Activated T-cell treated with anti-CD3 and anti-CD28 coated beads for 24 hours (primary cell): ENCODE results near the gene STAT5A.
A peak's percentile ranks its signal among the peaks of the same experiment; 100 is the strongest.
"Not testable (repeated sequence)": the region's sequence is repeated elsewhere in the genome, so short reads cannot be mapped to it uniquely, and the experiment has no call there.

Source experiments
- DNase-seq: peaks from one replicate; pipeline ENCODE4 v3.0.0-alpha.2; 2020; ENCODE audit warnings: low read depth

Gene STAT5A

GRCh38 chr17:42287977-42288802 is at the start of gene STAT5A:
TSS of gene STAT5A (plus strand) at chr17:42288498. CDS start at chr17:42289412, 914 bp downstream.
- DNase-seq, result peak; percentile 64

GRCh38 chr17:42239576-42239975 is 48.7 kb upstream of the STAT5A start:
- DNase-seq, result not testable (repeated sequence)

- no peak for DNase-seq
Observed at GRCh38 chr17:42240201-42240600, 48.1 kb upstream of the STAT5A start.

- not testable (repeated sequence) for DNase-seq
Observed at GRCh38 chr17:42240863-42241262, 47.4 kb upstream of the STAT5A start.

DNA sequence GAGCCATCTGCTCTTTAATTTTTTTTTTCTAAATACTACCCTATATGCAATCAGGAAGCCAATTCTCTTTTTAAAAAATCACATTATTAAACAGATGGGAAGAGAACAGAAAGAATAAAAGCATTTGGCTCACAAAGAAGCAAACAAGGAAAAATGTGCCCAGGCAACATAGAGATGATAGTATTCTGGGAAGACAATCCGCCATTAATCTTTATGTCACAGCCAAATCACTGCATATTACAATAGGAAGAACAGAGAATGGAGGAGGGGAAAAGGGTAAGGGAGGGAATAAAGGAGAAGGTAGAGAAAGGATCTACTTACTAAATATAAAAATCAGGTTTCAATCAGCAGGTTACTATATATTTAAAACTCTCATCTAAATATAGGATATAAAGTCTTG is 46.4 kb upstream of the STAT5A start:
- DNase-seq, result no peak

DNA sequence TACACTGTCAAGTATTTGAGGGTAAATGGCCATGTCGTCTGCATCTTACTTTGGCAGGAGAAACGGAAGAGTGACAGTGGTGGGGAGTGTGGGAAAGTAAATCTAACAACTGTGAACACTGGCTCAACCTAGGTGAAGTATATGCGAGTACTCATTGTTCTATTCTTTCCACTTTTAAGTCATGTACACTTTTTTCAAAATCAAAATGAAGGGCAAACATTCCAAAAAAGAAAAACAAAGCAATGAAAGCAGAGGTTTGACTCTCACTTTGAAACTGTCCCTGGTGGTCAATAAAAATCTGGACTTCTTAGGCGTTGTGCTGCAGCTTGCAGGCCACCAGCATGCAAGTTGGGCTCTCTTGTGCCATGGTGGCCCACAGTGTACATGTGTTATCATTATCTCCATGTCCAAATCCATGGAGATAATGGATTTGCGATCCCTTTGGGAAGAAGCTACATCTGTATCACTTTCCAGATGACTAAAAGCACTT is 44.8 kb upstream of the STAT5A start:
- DNase-seq, result no peak

DNA sequence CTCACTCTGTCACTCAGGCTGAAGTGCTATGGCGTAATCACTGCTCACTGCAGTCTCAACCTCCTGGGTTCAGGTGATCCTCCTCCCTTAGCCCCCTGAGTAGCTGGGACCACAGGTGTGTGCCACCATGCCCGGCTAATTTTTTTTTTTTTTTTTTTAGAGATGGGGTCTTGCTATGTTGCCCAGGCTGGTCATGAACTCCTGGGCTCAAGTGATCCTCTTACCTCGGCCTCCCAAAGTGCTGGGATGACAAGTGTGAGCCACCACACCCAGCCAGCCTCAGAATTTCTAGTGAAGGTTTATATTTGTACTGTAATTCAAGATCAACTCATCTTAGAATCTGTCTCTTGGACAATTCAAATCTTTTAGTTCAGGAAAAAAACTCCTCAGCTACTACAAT is 44.2 kb upstream of the STAT5A start:
- not testable (repeated sequence) for DNase-seq

DNA sequence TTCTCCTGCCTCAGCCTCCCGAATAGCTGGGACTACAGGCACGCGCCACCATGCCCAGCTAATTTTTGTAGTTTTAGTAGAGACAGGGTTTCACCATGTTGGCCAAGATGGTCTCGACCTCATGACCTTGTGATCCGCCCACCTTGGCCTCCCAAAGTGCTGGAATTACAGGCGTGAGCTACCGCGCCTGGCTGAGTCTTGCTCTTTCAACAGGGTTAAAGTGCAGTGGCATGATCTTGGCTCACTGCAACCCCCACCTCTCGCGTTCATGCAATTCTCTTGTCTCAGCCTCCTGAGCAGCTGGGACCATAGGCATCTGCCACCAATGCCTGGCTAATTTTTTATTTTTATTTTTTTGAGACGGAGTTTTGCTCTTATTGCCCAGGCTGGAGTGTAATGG is 43.1 kb upstream of the STAT5A start:
- DNase-seq, result not testable (repeated sequence)

DNA sequence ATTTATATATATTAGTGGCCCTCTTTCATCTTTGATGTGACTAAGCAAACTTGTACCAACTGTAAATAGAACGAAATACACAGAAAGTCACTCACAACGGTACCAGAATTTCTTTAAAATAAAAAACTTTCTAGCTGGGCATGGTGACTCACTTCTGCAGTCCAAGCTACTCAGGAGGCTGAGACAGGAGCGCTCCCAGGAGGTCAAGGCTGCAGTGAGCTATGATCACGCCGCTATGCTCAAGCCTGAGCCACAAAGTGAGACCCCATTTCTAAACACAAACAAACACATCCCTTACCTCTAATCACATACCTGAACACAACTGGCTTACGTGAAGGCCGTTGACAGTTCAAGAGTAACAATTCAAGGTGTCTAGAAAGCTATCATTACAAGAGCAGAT is 41.8 kb upstream of the STAT5A start:
- DNase-seq, result no peak

DNA sequence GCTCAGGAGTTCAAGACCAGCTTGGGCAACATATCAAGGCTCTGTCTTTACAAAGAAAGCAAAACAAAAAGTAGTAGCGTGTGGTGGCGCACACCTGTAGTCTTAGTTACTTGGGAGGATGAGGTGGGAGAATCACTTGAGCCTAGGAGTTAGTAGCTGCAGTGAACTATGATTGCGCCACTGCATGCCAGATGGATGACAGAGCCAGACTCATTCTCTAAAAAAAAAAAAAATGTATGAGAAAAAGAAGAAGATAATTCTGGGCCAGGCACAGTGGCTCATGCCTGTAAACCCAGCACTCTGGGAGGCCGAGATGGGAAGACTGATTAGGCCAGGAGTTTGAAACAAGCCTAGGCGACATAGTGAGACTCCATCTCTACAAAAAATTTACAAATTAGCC is 40.6 kb upstream of the STAT5A start:
- DNase-seq, result no peak

DNA sequence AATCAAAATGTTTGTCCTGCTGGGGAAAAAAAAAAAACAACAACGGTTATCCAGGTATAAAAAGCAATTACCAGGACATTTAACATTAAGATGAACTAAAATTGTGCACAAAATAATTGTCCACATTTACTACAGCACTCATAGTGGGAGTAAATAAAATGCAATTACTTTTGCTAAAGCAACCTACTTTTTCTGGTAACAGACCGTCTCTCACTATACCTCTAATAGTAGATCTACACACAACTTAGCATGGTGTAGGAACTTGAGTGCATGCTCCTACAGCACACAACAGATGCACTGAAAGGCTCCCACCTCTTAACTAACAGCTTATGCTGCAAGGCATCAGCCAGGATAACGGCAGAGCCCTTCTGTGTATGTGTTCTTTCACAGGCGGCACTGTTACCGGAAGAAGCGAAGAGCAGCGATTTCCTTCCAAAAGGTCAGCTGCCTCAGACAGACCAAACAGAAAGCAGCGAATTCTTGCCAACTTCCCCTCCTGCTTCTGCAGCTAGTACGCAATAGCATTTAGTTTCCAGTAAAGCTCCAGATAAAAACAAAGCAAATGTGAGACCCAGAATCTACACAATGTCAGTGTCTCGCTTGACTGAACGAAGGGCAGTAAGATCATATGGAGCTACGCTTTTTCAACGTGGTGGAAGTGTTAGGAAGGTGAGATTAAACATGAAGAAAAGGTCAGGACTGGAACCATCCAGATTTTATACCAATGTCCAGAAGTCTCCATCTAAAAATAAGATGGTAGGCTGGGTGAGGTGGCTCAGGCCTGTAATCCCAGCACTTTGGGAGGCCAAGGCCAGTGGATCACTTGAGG is 39.7 kb upstream of the STAT5A start:
- peak; percentile 72 for DNase-seq

DNA sequence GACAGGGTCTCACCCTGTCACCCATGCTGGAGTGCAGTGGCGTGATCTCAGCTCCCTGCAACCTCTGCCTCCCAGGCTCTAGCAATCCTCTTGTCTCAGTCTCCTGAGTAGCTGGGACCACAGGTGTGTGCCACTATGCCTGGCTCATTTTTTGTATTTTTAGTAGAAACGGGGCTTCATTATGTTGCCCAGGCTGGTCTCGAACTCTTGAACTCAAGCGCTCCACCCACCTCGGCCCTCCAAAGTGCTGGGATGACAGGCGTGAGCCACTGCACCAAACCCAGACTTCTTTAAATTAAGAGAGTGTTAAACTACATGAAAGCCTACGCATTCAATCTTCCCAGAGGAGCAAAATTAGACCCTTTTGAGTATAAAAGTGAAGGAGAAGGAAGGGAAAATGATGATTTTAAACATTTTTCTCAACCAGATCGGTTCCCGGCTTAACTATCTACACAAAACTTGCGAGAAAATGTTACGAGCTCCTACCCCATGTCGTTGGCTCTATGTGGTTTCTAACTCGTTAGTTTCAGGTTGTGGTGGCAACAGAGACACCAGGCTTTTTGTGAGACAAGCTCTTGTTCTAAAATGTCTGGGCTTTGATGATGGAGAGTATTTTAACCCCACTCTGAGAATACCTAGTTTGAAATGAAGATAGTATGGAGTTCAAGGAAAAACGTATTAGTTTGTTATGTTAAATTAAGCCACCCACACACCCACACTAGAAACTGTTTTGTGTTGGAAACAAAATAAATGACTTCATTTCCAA is 38.4 kb upstream of the STAT5A start:
- DNase-seq, result no peak

DNA sequence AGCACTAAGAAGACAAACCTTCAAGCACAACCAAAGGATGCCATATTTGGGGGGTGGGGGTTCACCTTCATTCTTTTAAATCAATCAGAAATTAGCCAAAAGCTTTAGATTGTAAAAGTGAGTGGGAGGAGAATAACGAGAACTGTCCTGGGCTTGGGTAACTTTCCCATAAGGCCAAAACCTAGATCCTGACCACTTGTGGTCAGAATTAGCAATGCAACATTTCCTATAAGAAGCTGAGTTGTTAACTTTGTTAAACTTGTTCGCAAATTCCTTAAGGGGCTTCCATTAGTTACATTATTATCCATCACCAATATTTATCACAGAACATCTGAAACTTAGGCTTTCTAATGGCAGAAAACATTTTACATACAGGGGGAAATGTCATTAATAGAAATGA is 37.2 kb upstream of the STAT5A start:
- no peak for DNase-seq

DNA sequence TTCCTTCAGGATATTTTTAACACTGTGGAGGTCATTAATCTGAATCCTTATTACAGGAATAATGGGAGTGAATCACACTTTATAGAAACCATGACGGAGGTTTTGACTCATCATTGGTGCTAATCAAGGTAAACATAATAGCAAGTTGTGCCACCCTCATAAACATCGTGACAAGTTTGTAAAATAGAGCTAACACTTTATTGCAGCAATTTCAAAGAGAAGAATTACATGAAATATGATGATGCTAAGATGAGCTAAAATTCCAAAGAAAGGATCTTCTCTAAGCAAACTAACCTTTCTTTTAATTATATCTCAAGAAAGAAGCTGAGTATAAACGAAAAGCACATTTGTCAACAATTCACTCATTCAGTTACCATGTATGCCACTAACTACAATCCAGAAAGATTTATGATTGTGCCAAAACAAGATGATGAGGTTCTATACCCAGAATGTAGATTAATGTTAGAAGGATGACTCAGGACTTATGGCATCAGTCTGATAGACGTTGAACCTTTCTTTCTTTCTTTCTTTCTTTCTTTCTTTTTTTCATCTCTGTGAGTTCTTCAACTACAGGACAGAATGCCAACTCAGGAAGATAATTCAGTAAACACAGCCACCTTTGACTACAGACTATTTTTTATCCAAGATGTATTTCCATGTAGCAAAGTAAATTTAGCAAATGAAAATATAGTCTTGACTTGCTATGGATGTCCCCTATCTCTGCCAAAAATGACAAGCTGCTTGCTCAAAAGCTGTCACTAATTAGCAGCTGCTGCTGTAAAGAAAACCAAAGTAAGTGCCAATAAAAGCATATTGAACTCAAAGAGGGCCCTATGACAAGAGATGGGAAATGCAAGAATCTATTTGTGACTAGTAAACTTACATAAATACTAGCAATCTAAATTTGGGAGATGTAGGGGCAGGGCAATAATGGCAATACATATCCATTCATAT is 35.4 kb upstream of the STAT5A start:
- DNase-seq, result no peak

DNA sequence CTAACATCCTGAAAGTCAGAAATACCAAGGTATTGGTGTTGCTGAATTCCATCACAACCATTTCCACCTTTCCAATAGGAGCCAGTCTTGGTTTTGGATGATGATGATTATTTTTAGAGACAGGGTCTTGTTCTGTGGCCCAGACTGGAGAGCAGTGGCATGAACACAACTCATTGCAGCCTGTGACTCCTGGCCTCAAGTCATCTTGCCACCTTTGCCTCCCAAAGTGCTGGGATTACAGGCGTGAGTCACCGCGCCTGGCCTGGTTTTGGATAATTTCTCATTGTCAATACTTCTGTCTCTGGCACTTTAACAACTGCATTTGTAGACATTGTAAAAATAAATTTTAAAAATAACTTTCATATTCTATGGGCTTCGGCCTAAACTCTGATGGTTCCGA is 34.7 kb upstream of the STAT5A start:
- DNase-seq, result no peak

- DNase-seq, result no peak
Observed at GRCh38 chr17:42255445-42255844, 32.9 kb upstream of the STAT5A start.

DNA sequence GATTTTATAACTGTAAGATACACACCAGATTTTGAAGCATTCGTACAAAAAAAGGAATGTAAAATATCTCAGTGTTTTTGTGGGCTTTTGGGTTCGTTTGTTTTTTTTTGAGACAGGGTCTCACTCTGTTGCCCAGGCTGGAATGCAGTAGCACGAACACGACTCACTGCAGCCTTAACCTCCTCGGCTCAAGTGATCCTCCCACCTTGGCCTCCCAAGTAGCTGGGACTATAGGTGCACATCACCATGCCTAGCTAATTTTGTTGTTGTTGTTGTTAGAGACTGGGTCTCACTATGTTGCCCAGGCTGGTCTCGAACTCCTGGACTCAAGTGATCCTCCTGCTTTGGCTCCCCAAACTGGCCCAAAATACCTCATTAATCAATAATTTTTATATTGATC is 28.0 kb upstream of the STAT5A start:
- DNase-seq, result no peak

- DNase-seq, result not testable (repeated sequence)
Observed at GRCh38 chr17:42264366-42264765, 23.9 kb upstream of the STAT5A start.

DNA sequence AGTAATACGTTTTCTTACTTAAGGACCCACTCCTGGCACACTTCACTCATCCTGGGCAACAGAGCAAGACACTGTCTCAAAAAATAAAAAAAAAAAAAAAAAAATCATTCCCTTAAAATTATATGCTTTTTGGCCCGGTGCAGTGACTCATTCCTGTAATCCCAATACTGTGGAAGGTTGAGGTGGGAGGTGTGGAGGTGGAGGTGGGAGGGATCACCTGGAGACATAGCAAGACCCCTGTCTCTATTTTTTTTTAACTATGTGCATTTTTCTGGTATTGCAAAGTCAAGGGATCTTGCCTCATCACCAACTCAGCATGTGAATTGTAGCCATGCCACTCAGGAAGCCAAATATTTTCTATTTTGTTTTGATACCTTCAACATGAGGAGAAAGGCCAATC is 21.8 kb upstream of the STAT5A start:
- no peak for DNase-seq

DNA sequence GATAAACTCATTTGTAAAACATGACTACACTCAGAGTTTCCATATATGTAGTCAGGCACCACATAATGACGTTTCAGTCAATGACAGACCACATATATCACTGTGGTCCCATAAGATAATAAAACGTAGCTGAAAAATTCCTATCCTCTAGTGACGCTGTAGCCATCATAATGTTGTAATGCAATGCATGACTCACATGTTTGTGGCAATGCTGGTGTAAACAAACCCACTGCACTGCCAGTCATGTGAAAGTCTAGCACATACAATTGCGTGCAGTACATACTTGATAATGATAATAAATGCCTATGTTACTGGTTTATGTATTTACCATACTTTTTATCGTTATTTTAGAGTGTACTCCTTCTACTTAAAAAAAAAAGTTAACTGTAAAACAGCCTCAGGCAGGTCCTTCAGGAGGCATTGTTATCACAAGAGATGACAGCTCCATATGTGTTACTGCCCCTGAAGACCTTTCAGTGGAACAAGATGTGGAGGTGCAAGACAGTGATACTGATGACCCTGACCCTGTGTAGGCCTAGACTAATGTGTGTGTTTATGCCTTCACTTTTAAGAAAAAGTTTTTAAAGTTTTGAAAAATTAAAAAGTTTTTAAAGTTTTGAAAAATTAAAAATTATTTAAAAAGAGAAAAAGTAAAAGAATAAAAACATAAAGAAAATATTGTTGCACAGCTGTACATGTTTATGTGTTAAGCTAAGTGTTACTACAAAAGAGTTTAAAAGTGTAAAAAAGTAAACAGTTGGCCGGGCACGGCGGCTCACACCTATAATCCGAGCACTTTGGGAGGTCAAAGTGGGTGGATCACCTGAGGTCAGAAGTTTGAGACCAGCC is 21.2 kb upstream of the STAT5A start:
- DNase-seq, result peak; percentile 49
